Body of pancreas (tissue), 4 donors: ENCODE measurements around the gene PON3.

ENCODE experiments used
- POLR2A ChIP-seq, 3 donors: fragments of 450-650 bp; IDR thresholded peaks; one replicate each; pipeline ENCODE4 v1.6.1; 2016; ENCODE audit warnings: antibody characterized with exemption in 3 of 3, mild to moderate bottlenecking in 2 of 3
- TF ChIP-seq, protein P1 (sequence below), 7 experiments: fragments of 450-650 bp in 4 of 7; fragments of 200-600 bp in 3 of 7; sonication (generic) in 3 of 7; IDR thresholded peaks; one replicate each; pipeline ENCODE4 v1.5.1; 2016 to 2019; ENCODE audit warnings: antibody characterized with exemption in 7 of 7

DNA sequence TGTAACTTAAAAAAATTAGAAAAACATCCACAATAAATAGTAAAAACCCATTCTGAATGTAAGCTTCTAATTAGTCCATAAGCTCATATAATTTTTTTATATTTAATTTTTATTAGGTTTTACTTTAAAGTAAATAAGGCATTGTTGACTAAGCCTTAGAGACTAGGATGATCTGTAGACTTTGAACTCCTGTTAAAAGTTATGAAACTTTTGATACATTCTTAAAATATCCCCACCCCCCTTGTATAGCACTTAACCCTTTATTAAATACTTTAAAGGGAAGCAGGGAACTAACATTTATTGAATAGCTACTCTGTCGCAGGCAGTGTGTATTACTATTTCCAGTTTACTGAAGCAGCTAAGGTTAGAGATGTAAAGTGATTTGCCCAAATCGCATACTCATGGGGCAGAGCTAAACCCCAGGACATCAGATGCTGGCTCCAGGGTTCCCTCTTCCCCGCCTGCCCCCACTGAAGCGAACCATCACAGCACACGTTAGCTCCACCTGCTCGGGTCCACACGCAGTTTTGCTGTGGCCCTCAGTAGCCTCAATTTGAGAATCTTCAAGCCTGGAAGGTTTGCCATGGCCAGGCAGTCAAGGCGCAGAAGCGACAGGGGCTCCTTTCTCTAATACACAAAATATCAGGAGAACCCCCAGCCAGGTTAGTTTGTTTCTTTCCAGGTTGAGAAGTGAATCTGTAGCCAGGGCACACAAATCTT lies 72.6 kb downstream of the PON3 start:
- TF ChIP-seq, protein P1, sequence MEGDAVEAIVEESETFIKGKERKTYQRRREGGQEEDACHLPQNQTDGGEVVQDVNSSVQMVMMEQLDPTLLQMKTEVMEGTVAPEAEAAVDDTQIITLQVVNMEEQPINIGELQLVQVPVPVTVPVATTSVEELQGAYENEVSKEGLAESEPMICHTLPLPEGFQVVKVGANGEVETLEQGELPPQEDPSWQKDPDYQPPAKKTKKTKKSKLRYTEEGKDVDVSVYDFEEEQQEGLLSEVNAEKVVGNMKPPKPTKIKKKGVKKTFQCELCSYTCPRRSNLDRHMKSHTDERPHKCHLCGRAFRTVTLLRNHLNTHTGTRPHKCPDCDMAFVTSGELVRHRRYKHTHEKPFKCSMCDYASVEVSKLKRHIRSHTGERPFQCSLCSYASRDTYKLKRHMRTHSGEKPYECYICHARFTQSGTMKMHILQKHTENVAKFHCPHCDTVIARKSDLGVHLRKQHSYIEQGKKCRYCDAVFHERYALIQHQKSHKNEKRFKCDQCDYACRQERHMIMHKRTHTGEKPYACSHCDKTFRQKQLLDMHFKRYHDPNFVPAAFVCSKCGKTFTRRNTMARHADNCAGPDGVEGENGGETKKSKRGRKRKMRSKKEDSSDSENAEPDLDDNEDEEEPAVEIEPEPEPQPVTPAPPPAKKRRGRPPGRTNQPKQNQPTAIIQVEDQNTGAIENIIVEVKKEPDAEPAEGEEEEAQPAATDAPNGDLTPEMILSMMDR (IDR thresholded peaks at IDR 0.05): no peak
- TF ChIP-seq POLR2A (IDR thresholded peaks at IDR 0.05): no peak
